ENCODE measurements around the gene ULK1. TPM values are rescaled to one million over a fixed set of nuclear protein-coding genes. Genes with fewer than 3 reads are reported as not detected.

Gene ULK1
- polyA plus RNA-seq, 6 donors from 2014 or later, result 0.22 to 2.1 (median 0.73) TPM

- peaks cover 6 to 20% (median 16%) of the 10 kb centered on the region in 3 donors for H3K4me1 Mint-ChIP-seq
- DNase-seq (no peak), ATAC-seq (ENCODE audit: low read depth in 2 of 2) (no peak)
- H3K9me3 Mint-ChIP-seq, result no peaks in the 10 kb centered on the region
- no peaks in the 10 kb centered on the region for H3K27me3 Mint-ChIP-seq
- H3K27ac Mint-ChIP-seq, result peak overlapping the region in 1 of 6 donors; percentile 7
- no peaks in the 10 kb centered on the region for H3K36me3 Mint-ChIP-seq
- H3K4me3 Mint-ChIP-seq, result no peak overlapping the region
Measured at GRCh38 chr12:131918311-131919050, 24.1 kb downstream of the ULK1 start.

DNA sequence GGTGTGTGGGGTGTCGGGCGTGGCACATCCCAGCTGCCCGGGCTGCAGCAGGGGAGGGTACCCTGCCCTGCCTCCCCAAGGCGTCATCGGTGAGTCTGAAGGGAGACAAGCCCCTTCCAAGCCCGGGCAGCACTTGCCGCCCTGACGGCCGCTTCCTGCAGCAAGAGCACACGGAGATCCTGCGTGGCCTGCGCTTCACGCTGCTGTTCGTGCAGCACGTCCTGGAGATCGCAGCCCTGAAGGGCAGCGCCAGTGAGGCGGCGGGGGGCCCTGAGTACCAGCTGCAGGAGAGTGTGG, 24.6 kb downstream of the ULK1 start:
- H3K9me3 Mint-ChIP-seq, result no peaks in the 10 kb centered on the region
- H3K36me3 Mint-ChIP-seq, result no peaks in the 10 kb centered on the region
- peaks cover 6 to 24% (median 21%) of the 10 kb centered on the region in 3 donors for H3K4me1 Mint-ChIP-seq
- DNase-seq (no peak), ATAC-seq (ENCODE audit: low read depth in 2 of 2) (no peak)
- H3K4me3 Mint-ChIP-seq, result no peak overlapping the region
- H3K27me3 Mint-ChIP-seq, result no peaks in the 10 kb centered on the region
- H3K27ac Mint-ChIP-seq, result no peak overlapping the region

GRCh38 chr12:131919366-131920156, 25.1 kb downstream of the ULK1 start:
- Mint-ChIP-seq H3K4me3 (peak overlapping the region in 1 of 8 donors; percentile 22), H3K4me1 (peaks cover 10 to 28% (median 26%) of the 10 kb centered on the region in 3 donors), H3K36me3 (no peaks in the 10 kb centered on the region), H3K27me3 (no peaks in the 10 kb centered on the region), H3K27ac (no peak overlapping the region), H3K9me3 (no peaks in the 10 kb centered on the region)
- ATAC-seq (ENCODE audit: low read depth in 2 of 2) (no peak), DNase-seq (no peak)

- DNase-seq (no peak), ATAC-seq (ENCODE audit: low read depth in 2 of 2) (no peak)
Measured at GRCh38 chr12:131920157-131920508, 25.7 kb downstream of the ULK1 start.

GRCh38 chr12:131920902-131921840, 26.7 kb downstream of the ULK1 start:
- Mint-ChIP-seq H3K9me3 (peaks cover 0 to 2% (median 0%) of the 10 kb centered on the region in 7 donors), H3K4me3 (peak overlapping the region in 1 of 8 donors; percentile 17), H3K27ac (peak overlapping the region in 3 of 6 donors; percentile 41 to 79 (median 74)), H3K27me3 (no peaks in the 10 kb centered on the region), H3K4me1 (peaks cover 16 to 33% (median 33%) of the 10 kb centered on the region in 3 donors), H3K36me3 (no peaks in the 10 kb centered on the region)
- DNase-seq (no peak), ATAC-seq (ENCODE audit: low read depth in 2 of 2) (no peak)

More at GRCh38 chr12:131920157-131920508, 25.7 kb downstream of the ULK1 start:
- peak overlapping the region in 1 of 8 donors; percentile 22 for H3K4me3 Mint-ChIP-seq
- no peak overlapping the region for H3K27ac Mint-ChIP-seq
- peaks cover 16 to 33% (median 32%) of the 10 kb centered on the region in 3 donors for H3K4me1 Mint-ChIP-seq
- H3K9me3 Mint-ChIP-seq, result peaks cover 0 to 2% (median 0%) of the 10 kb centered on the region in 7 donors
- H3K36me3 Mint-ChIP-seq, result no peaks in the 10 kb centered on the region
- no peaks in the 10 kb centered on the region for H3K27me3 Mint-ChIP-seq

DNA sequence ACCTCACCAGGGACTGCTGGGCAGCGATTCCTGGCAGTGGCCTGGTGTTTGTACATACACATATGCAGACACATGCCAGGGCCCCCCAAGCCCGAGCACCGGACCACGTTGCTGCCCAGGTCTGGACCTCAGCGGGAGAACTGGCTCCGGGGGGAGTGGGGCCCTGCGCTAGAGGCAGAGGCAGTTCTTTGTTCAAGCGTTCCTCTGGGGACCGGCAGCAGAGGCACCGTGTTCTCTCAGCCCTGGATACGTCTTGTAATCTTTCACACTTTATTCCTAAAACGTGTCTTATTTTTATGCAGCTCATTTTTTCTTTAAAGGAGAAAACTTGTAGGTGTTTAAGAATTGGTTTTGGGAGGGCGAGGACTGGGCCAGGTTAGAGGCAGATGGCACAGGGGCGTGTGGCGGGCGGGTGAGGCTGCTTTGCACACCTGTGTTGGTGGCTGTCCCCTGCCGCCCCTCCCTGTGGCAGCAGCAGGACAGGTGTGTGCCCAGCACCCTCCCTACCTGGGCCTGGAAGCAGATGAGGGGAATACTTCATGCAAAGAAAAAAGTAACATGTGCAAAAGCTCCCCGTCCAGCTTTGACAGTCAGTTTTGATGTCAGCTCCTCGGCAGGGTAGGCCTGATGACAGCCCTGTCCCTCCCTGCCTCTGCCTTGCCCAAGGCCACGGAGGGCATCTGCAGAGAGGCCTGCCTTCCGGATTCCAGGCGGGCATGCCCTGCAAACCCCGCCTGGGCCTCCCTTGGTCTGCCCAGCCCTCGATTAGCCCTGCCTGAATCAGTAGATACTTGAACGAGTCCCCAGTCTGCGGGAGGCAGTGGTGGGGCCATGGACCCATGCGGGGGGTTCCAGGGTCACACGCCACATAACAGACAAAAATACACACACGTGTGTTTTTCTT, 27.7 kb downstream of the ULK1 start:
- Mint-ChIP-seq H3K9me3 (peaks cover 0 to 2% (median 0%) of the 10 kb centered on the region in 7 donors), H3K27ac (peak overlapping the region in 5 of 6 donors; percentile 60 to 94 (median 79)), H3K4me1 (peaks cover 16 to 33% (median 33%) of the 10 kb centered on the region in 3 donors), H3K27me3 (no peaks in the 10 kb centered on the region), H3K36me3 (no peaks in the 10 kb centered on the region), H3K4me3 (peak overlapping the region in 3 of 8 donors; percentile 30 to 65 (median 30))
- no peak for ATAC-seq (ENCODE audit: low read depth in 2 of 2)
- DNase-seq, result no peak

- peak overlapping the region in 2 of 8 donors; percentile 30 for H3K4me3 Mint-ChIP-seq
- no peaks in the 10 kb centered on the region for H3K27me3 Mint-ChIP-seq
- H3K36me3 Mint-ChIP-seq, result no peaks in the 10 kb centered on the region
- DNase-seq (no peak), ATAC-seq (ENCODE audit: low read depth in 2 of 2) (no peak)
- peaks cover 20 to 37% (median 36%) of the 10 kb centered on the region in 3 donors for H3K4me1 Mint-ChIP-seq
- H3K9me3 Mint-ChIP-seq, result peaks cover 0 to 2% (median 0%) of the 10 kb centered on the region in 7 donors
- peak overlapping the region in 5 of 6 donors; percentile 79 to 94 (median 91) for H3K27ac Mint-ChIP-seq
Measured at GRCh38 chr12:131922772-131923171, 28.4 kb downstream of the ULK1 start.

GRCh38 chr12:131923260-131923659, 28.8 kb downstream of the ULK1 start:
- H3K27me3 Mint-ChIP-seq, result no peaks in the 10 kb centered on the region
- DNase-seq, result peak; percentile 82
- H3K36me3 Mint-ChIP-seq, result no peaks in the 10 kb centered on the region
- peaks cover 24 to 40% (median 40%) of the 10 kb centered on the region in 3 donors for H3K4me1 Mint-ChIP-seq
- peak; percentile 85 to 88 for ATAC-seq (ENCODE audit: low read depth in 2 of 2)
- peak overlapping the region in 7 of 8 donors; percentile 62 to 90 (median 69) for H3K4me3 Mint-ChIP-seq
- peak overlapping the region; percentile 67 to 94 (median 87) for H3K27ac Mint-ChIP-seq
- H3K9me3 Mint-ChIP-seq, result peaks cover 0 to 2% (median 0%) of the 10 kb centered on the region in 7 donors

DNA sequence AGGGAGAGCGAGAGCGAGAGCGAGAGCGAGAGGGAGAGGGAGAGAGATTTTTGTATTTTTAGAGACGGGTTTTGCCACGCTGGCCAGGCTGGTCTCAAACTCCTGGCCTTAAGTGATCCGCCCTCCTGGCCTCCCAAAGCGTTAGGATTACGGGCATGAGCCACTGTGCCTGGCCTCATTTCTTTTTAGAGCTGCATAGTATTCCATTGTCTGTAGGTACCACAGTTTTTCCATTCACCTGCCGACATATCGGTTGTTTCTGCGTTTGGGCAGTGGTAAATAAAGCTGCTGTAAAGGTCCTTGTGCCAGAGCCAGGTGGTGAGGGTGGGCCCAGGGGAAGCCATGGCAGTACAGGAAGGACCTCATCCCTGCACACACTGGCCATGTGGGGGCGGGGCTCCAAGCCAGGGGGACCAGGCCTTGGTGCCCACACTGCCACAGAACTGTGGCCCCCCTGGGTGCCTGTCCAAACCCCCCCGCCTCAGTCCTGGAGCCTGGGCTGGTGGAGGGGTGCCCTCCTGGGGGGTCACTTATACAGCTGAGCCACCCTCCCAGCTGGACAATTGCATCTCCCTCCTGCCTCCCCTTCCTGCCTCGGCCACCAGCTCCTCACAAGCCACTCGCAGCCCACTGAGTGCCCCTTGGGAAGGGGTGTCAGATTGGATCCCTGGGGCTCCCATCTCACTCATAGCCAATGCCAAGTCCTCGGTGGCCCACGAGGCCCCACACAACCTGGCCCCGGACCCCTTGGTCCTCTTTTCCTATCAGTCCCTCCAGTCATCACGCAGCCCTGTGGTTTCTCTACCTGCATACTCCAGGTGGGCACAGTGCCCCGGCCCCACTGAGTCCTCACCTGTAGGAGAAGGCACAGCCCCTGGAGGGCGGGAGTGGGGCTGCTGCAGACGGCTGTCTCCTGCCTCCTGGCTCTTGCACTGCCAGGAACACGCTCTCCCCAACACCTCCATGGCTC, 33.0 kb downstream of the ULK1 start:
- Mint-ChIP-seq H3K4me1 (peaks cover 35 to 56% (median 40%) of the 10 kb centered on the region in 3 donors), H3K36me3 (peaks cover 0 to 2% of the 10 kb centered on the region in 2 donors), H3K27me3 (no peaks in the 10 kb centered on the region), H3K27ac (peak overlapping the region in 5 of 6 donors; percentile 86 to 96 (median 93)), H3K4me3 (peak overlapping the region; percentile 85 to 99 (median 93)), H3K9me3 (peaks cover 0 to 2% (median 0%) of the 10 kb centered on the region in 7 donors)
- ATAC-seq (ENCODE audit: low read depth in 2 of 2) (no peak), DNase-seq (no peak)

DNA sequence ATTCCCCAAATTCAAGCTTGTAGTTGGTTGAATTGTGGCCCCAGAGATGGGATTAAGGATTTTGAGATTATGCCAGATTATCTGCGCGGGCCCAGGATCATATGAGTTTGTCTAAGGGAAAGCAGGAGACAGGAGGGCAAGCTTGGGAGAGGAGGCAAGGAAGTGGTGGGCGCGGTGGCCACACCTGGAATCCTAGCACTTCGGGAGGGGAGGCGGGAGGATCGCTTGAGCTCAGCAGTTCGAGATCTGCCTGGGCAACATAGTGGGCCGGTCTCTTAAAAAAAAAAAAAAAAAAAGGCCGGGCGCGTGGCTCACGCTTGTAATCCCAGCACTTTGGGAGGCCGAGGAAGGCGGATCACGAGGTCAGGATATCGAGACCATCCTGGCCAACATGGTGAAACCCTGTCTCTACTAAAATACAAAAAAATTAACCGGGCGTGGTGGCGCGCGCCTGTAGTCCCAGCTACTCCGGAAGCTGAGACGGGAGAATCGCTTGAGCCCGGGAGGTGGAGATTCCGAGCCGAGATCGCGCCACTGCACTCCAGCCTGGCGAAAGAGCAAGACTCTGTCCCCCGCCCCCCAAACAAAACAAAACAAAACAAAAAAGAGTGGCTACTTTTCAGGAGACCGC, 33.8 kb downstream of the ULK1 start:
- Mint-ChIP-seq H3K27ac (peak overlapping the region; percentile 86 to 96 (median 92)), H3K4me1 (peaks cover 32 to 50% (median 37%) of the 10 kb centered on the region in 3 donors), H3K9me3 (peaks cover 0 to 2% (median 0%) of the 10 kb centered on the region in 7 donors), H3K36me3 (peaks cover 0 to 7% of the 10 kb centered on the region in 2 donors), H3K4me3 (peak overlapping the region; percentile 85 to 99 (median 93)), H3K27me3 (no peaks in the 10 kb centered on the region)
- no peak for ATAC-seq (ENCODE audit: low read depth in 2 of 2)
- no peak for DNase-seq
